NCI-H1694 treated with DMSO at 0.1 percent for 48 hours (cell line): ENCODE measurements around the gene NRF1.

Experiments used
- DNase-seq: peaks from one replicate; lab custom pipeline; 2025; lab: John Stamatoyannopoulos, UW

Gene NRF1

GRCh38 chr7:129804111-129804889, 192.8 kb downstream of the NRF1 start:
- DNase-seq: no peak

GRCh38 chr7:129804890-129805719, 193.6 kb downstream of the NRF1 start:
- no peak for DNase-seq
